SK-N-SH (cell line): ENCODE measurements around the gene SIRPB1. TPM values are rescaled to one million over a fixed set of nuclear protein-coding genes. Genes with fewer than 3 reads are reported as not detected.

Experiments
- polyA plus RNA-seq, 3 experiments: library from polyadenylated mRNA; depleted of rRNA; stranded (reverse); fragments of >200 nt; gene quantifications; 2 replicates each; pipeline ENCODE4 v1.2.3, GENCODE V29; 2012
- small RNA-seq, 7 experiments: library from RNA; depleted of rRNA; stranded (forward); fragments of <200 nt; gene quantifications; one replicate each; pipeline ENCODE3, GENCODE V24; 2012

The SIRPB1 gene
- polyA plus RNA-seq, 1 of the 3 experiments (the other 2 are of a cell fraction): 0.53 TPM

Small RNA genes lying within 50 kb of the gene (small RNA-seq; reads per million reads assigned to genes)
- gene RN7SL561P: 0 reads per million in 7 experiments

Other genes with a start within 250 kb of the SIRPB1 start
- 362 and 453 TPM in 2 replicates for gene FKBP1A, start 227.0 kb downstream of the SIRPB1 start, polyA plus RNA-seq (2012; rRNA removed)
- 30.6 and 45.9 TPM in 2 replicates for gene NSFL1C, start 153.2 kb downstream of the SIRPB1 start, polyA plus RNA-seq (2012; rRNA removed)
- gene SIRPB2, start 128.6 kb downstream of the SIRPB1 start, polyA plus RNA-seq (2012; rRNA removed): not detected in 2 replicates
- not detected in 2 replicates for gene SIRPD, start 62.3 kb downstream of the SIRPB1 start, polyA plus RNA-seq (2012; rRNA removed)
- gene SIRPG, start 37.8 kb upstream of the SIRPB1 start, polyA plus RNA-seq (2012; rRNA removed): not detected in 2 replicates